HL-60/S4 (cell line): ENCODE data around the gene KCNH5.

ENCODE experiments used
- in situ Hi-C: fragments of 300-500 bp; cut with MboI; formaldehyde crosslinking; loops from 2 replicates; pipeline ENCODE4 v1.14.3; 2022; ENCODE audit warnings: low sequenced_read_pairs

The KCNH5 gene

GRCh38 chr14:62689733-62690132 lies 355.5 kb downstream of the KCNH5 start:
- in situ Hi-C loops: no loop called here

DNA sequence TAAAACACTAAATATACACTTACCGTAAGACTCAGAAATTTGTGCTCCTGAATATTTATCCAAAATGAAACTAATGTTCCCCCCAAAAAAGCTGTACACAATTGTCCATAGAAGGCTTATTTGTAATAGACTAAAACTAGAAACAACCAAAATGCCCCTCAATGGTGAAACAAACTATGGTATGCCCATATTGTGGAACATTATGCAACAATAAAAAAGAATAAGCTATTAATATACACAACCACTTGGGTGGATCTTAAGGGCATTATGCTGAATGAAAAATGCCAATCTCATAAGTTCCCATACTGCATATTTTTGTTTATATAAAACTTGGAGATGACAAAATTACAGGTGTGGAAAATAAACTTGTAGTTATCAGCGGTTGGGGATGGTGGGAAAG lies 357.4 kb downstream of the KCNH5 start:
- in situ Hi-C loops: no loop called here

- in situ Hi-C loops: no loop called here
Observed at GRCh38 chr14:62684376-62684775, 360.9 kb downstream of the KCNH5 start.

- in situ Hi-C loops: no loop called here
Observed at GRCh38 chr14:62682208-62682607, 363.1 kb downstream of the KCNH5 start.

GRCh38 chr14:62674563-62675237 lies 370.6 kb downstream of the KCNH5 start:
- in situ Hi-C loops: no loop called here

GRCh38 chr14:62673014-62673755 lies 372.1 kb downstream of the KCNH5 start:
- in situ Hi-C loops: no loop called here

DNA sequence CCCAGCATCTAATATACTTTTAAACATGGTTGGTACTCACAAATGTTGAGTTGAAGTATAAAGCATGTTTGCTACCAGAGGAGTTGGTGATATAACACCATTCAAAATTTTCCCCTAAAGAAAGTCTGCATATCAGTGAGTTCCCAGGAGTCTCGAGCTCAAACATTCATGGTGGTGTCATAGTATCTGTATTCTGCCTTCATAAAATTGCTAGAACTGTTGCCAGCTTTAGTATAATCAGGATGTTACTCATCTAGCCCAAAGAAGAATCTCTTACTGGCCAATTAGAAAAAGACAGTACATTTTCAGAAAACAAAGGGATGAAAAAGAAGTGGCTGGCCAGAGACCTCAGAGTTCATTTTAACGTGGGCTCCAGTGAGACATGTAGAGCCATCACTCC lies 374.7 kb downstream of the KCNH5 start:
- in situ Hi-C loops: no loop called here

DNA sequence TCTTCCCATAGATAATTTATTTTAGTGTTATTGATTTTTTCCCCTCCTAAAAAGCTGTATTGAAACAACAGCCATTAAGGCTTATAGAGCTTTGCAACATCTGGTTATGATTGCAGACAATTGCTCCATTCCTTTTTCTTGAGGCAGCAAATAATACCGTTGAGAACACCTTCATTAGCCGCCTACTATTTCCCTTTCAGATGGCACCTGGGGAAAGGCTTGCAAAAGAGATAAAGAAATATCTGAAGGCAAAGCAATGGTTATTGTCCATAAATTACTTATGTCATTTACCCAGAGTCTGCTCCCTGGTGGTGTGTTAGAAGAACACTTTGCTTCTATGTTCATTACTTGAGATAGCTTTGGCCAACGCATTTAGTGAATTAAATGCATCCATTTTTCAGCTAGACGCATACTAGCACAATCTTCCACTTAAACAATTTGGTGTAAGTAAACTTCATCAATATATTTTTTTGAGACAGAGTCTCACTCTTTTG lies 377.8 kb downstream of the KCNH5 start:
- in situ Hi-C loops: no loop called here

GRCh38 chr14:62665286-62665685 lies 380.0 kb downstream of the KCNH5 start:
- in situ Hi-C loops: no loop called here

GRCh38 chr14:62663456-62663821 lies 381.8 kb downstream of the KCNH5 start:
- in situ Hi-C loops: no loop called here

GRCh38 chr14:62662811-62663455 lies 382.3 kb downstream of the KCNH5 start:
- in situ Hi-C loops: no loop called here

DNA sequence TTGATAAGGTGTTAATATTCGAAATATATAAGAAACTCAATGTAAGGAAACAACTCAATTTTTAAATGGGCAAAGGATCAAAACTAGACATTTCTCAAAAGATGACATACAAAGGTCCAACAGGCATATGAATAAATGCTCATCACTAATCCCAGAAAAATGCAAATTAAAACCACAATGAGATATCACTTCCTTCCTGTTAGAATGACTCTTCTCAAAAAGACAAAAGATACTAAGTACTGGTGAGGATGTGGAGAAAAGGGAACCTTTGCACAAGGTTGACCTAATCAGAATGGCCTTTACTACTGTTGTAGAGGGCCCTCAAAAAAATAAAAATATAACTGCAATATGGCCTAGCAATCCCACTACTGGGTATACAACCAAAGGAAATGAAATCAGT lies 383.4 kb downstream of the KCNH5 start:
- in situ Hi-C loops: no loop called here

GRCh38 chr14:62658631-62659030 lies 386.6 kb downstream of the KCNH5 start:
- in situ Hi-C loops: no loop called here

DNA sequence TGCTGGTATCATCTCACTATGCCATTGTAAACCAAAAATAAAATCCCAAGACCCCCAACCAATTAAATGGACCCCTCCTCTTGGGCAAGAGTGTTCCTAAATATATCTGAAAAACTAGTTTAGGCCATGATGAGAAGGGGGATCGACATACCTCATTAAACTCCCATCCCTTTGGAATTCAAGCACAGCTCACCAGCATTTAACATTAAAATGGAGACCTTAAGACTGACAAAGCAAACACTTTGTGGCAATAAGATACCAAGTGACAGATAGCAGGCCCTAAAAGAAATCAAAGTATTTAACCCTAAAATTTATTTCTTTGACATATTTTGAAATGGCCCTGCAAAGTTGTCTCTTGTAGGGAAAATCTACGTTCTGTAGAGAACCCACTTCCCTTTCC lies 387.9 kb downstream of the KCNH5 start:
- in situ Hi-C loops: no loop called here

GRCh38 chr14:62655166-62655565 lies 390.1 kb downstream of the KCNH5 start:
- in situ Hi-C loops: no loop called here

DNA sequence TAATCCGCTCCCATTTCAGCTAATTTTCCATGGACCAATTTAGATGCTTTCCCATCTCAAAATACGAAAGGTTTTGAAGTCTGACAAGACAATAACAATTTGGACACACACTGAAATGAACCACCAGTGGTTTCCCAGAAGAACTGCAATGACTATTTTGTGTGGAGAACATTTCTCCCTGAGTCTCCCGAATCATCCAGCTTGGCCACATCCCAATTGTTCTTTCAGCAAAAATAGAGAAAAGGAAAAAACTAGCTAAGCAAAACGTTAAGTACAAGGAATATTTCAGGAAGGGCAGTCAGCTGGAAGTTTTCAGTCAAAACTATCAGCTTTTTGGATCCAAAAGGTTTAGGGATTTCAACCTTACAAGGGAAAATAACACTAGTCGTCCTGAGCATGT lies 390.6 kb downstream of the KCNH5 start:
- in situ Hi-C loops: no loop called here
